Measurements from ENCODE around the gene YIPF3. TPM values are rescaled to one million over a fixed set of nuclear protein-coding genes. Genes with fewer than 3 reads are reported as not detected.

The YIPF3 gene
- total RNA-seq, 2 experiments from 2014 or later = 26.2 to 26.5 TPM

- Mint-ChIP-seq H3K27ac (no peak overlapping the region), H3K27me3 (ENCODE audit: low read depth) (no peaks in the 10 kb centered on the region), H3K4me3 (no peak overlapping the region), H3K36me3 (ENCODE audit: low read depth) (peaks cover 6% of the 10 kb centered on the region), H3K4me1 (ENCODE audit: low read depth) (peaks cover 11% of the 10 kb centered on the region), H3K9me3 (no peaks in the 10 kb centered on the region)
- intact Hi-C loops (cut with micrococcal nuclease) = no loop called here
- CTCF ChIA-PET = interaction anchor here (0.6 to 1.6 kb wide), 2 partner anchors 17 to 223 kb away, joined by 3 to 4 read pairs; no protein-coding TSS in a partner anchor
- no peak for DNase-seq
Observed at GRCh38 chr6:43489277-43490072, 27.3 kb downstream of the YIPF3 start.

GRCh38 chr6:43488667-43489276 is 28.0 kb downstream of the YIPF3 start:
- no peak for DNase-seq
- intact Hi-C loops (cut with micrococcal nuclease) = no loop called here
- H3K36me3 Mint-ChIP-seq (ENCODE audit: low read depth) = peaks cover 6% of the 10 kb centered on the region
- H3K4me1 Mint-ChIP-seq (ENCODE audit: low read depth) = peaks cover 6% of the 10 kb centered on the region
- no peaks in the 10 kb centered on the region for H3K27me3 Mint-ChIP-seq (ENCODE audit: low read depth)
- no peak overlapping the region for H3K27ac Mint-ChIP-seq
- no peak overlapping the region for H3K4me3 Mint-ChIP-seq
- no peaks in the 10 kb centered on the region for H3K9me3 Mint-ChIP-seq
- CTCF ChIA-PET = interaction anchor here (0.6 kb wide), 1 partner anchor 222 kb away, joined by 4 read pairs; no protein-coding TSS in a partner anchor

- intact Hi-C loops (cut with micrococcal nuclease) = no loop called here
- DNase-seq = no peak
- H3K4me1 Mint-ChIP-seq (ENCODE audit: low read depth) = peaks cover 48% of the 10 kb centered on the region
- H3K27me3 Mint-ChIP-seq (ENCODE audit: low read depth) = no peaks in the 10 kb centered on the region
- CTCF ChIA-PET = no interaction called here
- no peaks in the 10 kb centered on the region for H3K36me3 Mint-ChIP-seq (ENCODE audit: low read depth)
- no peaks in the 10 kb centered on the region for H3K9me3 Mint-ChIP-seq
- H3K27ac Mint-ChIP-seq = no peak overlapping the region
- H3K4me3 Mint-ChIP-seq = no peak overlapping the region
Observed at GRCh38 chr6:43481591-43482236, 35.0 kb downstream of the YIPF3 start.

GRCh38 chr6:43481075-43481474 is 35.7 kb downstream of the YIPF3 start:
- CTCF ChIA-PET = no interaction called here
- peaks cover 51% of the 10 kb centered on the region for H3K4me1 Mint-ChIP-seq (ENCODE audit: low read depth)
- intact Hi-C loops (cut with micrococcal nuclease) = no loop called here
- H3K27ac Mint-ChIP-seq = no peak overlapping the region
- no peaks in the 10 kb centered on the region for H3K9me3 Mint-ChIP-seq
- H3K4me3 Mint-ChIP-seq = no peak overlapping the region
- DNase-seq = peak; percentile 37
- no peaks in the 10 kb centered on the region for H3K36me3 Mint-ChIP-seq (ENCODE audit: low read depth)
- H3K27me3 Mint-ChIP-seq (ENCODE audit: low read depth) = no peaks in the 10 kb centered on the region

GRCh38 chr6:43478008-43478372 is 38.7 kb downstream of the YIPF3 start:
- H3K27ac Mint-ChIP-seq = peak overlapping the region; percentile 67
- H3K27me3 Mint-ChIP-seq (ENCODE audit: low read depth) = no peaks in the 10 kb centered on the region
- H3K4me1 Mint-ChIP-seq (ENCODE audit: low read depth) = peaks cover 47% of the 10 kb centered on the region
- DNase-seq = peak; percentile 11
- H3K4me3 Mint-ChIP-seq = peak overlapping the region; percentile 87
- no peaks in the 10 kb centered on the region for H3K9me3 Mint-ChIP-seq
- H3K36me3 Mint-ChIP-seq (ENCODE audit: low read depth) = no peaks in the 10 kb centered on the region
- intact Hi-C loops (cut with micrococcal nuclease) = no loop called here
- CTCF ChIA-PET = interaction anchor here (1.3 kb wide), 1 partner anchor 29 kb away, joined by 3 read pairs; no protein-coding TSS in a partner anchor

GRCh38 chr6:43477235-43478007 is 39.3 kb downstream of the YIPF3 start, which contains the start of gene TJAP1:
TSS of gene TJAP1 (plus strand) at chr6:43477570. CDS start at chr6:43499002, 21,432 bp downstream.
- no peaks in the 10 kb centered on the region for H3K9me3 Mint-ChIP-seq
- intact Hi-C loops (cut with micrococcal nuclease) = loop anchor here (1.0 to 2.0 kb wide), 5 partner anchors 22 to 307 kb away; partner anchors contain the start of genes ABCC10, DLK2, SRF and YIPF3
- peaks cover 45% of the 10 kb centered on the region for H3K4me1 Mint-ChIP-seq (ENCODE audit: low read depth)

GRCh38 chr6:43476746-43477145 is 40.0 kb downstream of the YIPF3 start:
- Mint-ChIP-seq H3K4me1 (ENCODE audit: low read depth) (peaks cover 38% of the 10 kb centered on the region), H3K27ac (peak overlapping the region; percentile 67), H3K27me3 (ENCODE audit: low read depth) (no peaks in the 10 kb centered on the region), H3K36me3 (ENCODE audit: low read depth) (no peaks in the 10 kb centered on the region), H3K9me3 (no peaks in the 10 kb centered on the region), H3K4me3 (peak overlapping the region; percentile 87)
- no peak for DNase-seq
- CTCF ChIA-PET = no interaction called here
- intact Hi-C loops (cut with micrococcal nuclease) = loop anchor here (1.0 to 2.0 kb wide), 5 partner anchors 21 to 306 kb away; partner anchors contain the start of genes ABCC10, DLK2, SRF and YIPF3

More at GRCh38 chr6:43477235-43478007, 39.3 kb downstream of the YIPF3 start, which contains the start of gene TJAP1:
- peak within 1 kb of the TSS; percentile 67 for H3K27ac Mint-ChIP-seq
- CTCF ChIA-PET = interaction anchor here (1.3 kb wide), 1 partner anchor 29 kb away, joined by 3 read pairs; no protein-coding TSS in a partner anchor
- no peaks in the 10 kb centered on the region for H3K36me3 Mint-ChIP-seq (ENCODE audit: low read depth)
- H3K27me3 Mint-ChIP-seq (ENCODE audit: low read depth) = no peaks in the 10 kb centered on the region
- peak; percentile 98 for DNase-seq
- H3K4me3 Mint-ChIP-seq = peak within 1 kb of the TSS; percentile 87

- Mint-ChIP-seq H3K27ac (no peak overlapping the region), H3K9me3 (no peaks in the 10 kb centered on the region), H3K27me3 (ENCODE audit: low read depth) (no peaks in the 10 kb centered on the region), H3K4me3 (no peak overlapping the region), H3K4me1 (ENCODE audit: low read depth) (peaks cover 32% of the 10 kb centered on the region), H3K36me3 (ENCODE audit: low read depth) (no peaks in the 10 kb centered on the region)
- DNase-seq = no peak
- intact Hi-C loops (cut with micrococcal nuclease) = no loop called here
- CTCF ChIA-PET = interaction anchor here (1.2 kb wide), 1 partner anchor 30 kb away, joined by 5 read pairs; no protein-coding TSS in a partner anchor
Observed at GRCh38 chr6:43475516-43475915, 41.2 kb downstream of the YIPF3 start.

- no peaks in the 10 kb centered on the region for H3K9me3 Mint-ChIP-seq
- DNase-seq = no peak
- H3K4me3 Mint-ChIP-seq = no peak overlapping the region
- CTCF ChIA-PET = interaction anchor here (0.6 kb wide), 2 partner anchors 17 to 23 kb away, joined by 3 to 4 read pairs; partner anchors contain the start of gene DLK2
- H3K36me3 Mint-ChIP-seq (ENCODE audit: low read depth) = no peaks in the 10 kb centered on the region
- H3K27ac Mint-ChIP-seq = no peak overlapping the region
- intact Hi-C loops (cut with micrococcal nuclease) = no loop called here
- H3K27me3 Mint-ChIP-seq (ENCODE audit: low read depth) = no peaks in the 10 kb centered on the region
- H3K4me1 Mint-ChIP-seq (ENCODE audit: low read depth) = peaks cover 10% of the 10 kb centered on the region
Observed at GRCh38 chr6:43472515-43472914, 44.2 kb downstream of the YIPF3 start.

GRCh38 chr6:43471399-43471798 is 45.3 kb downstream of the YIPF3 start:
- no peaks in the 10 kb centered on the region for H3K4me1 Mint-ChIP-seq (ENCODE audit: low read depth)
- no peak overlapping the region for H3K4me3 Mint-ChIP-seq
- no peak for DNase-seq
- intact Hi-C loops (cut with micrococcal nuclease) = no loop called here
- H3K9me3 Mint-ChIP-seq = no peaks in the 10 kb centered on the region
- no peak overlapping the region for H3K27ac Mint-ChIP-seq
- H3K27me3 Mint-ChIP-seq (ENCODE audit: low read depth) = no peaks in the 10 kb centered on the region
- no peaks in the 10 kb centered on the region for H3K36me3 Mint-ChIP-seq (ENCODE audit: low read depth)
- CTCF ChIA-PET = interaction anchor here (0.6 kb wide), 1 partner anchor 22 kb away, joined by 5 read pairs; no protein-coding TSS in a partner anchor

GRCh38 chr6:43469947-43470346 is 46.8 kb downstream of the YIPF3 start:
- Mint-ChIP-seq H3K9me3 (no peaks in the 10 kb centered on the region), H3K4me3 (no peak overlapping the region), H3K4me1 (ENCODE audit: low read depth) (no peaks in the 10 kb centered on the region), H3K36me3 (ENCODE audit: low read depth) (no peaks in the 10 kb centered on the region), H3K27me3 (ENCODE audit: low read depth) (peaks cover 2% of the 10 kb centered on the region), H3K27ac (no peak overlapping the region)
- intact Hi-C loops (cut with micrococcal nuclease) = no loop called here
- CTCF ChIA-PET = interaction anchor here (1.0 to 1.2 kb wide), 2 partner anchors 13 to 36 kb away, joined by 3 read pairs; no protein-coding TSS in a partner anchor
- no peak for DNase-seq

Measured in activated naive CD4-positive, alpha-beta T cell treated with anti-CD3 and anti-CD28 coated beads for 36 hours (primary cell).